ENCODE measurements around the gene ZCCHC14. TPM values are rescaled to one million over a fixed set of nuclear protein-coding genes. Genes with fewer than 3 reads are reported as not detected.

ZCCHC14 gene
- total RNA-seq, 4 donors from 2014 or later = 23.0 to 70.0 (median 27.6) TPM

- H3K27me3 ChIP-seq = no peaks in the 10 kb centered on the region
- TF ChIP-seq, protein P1, sequence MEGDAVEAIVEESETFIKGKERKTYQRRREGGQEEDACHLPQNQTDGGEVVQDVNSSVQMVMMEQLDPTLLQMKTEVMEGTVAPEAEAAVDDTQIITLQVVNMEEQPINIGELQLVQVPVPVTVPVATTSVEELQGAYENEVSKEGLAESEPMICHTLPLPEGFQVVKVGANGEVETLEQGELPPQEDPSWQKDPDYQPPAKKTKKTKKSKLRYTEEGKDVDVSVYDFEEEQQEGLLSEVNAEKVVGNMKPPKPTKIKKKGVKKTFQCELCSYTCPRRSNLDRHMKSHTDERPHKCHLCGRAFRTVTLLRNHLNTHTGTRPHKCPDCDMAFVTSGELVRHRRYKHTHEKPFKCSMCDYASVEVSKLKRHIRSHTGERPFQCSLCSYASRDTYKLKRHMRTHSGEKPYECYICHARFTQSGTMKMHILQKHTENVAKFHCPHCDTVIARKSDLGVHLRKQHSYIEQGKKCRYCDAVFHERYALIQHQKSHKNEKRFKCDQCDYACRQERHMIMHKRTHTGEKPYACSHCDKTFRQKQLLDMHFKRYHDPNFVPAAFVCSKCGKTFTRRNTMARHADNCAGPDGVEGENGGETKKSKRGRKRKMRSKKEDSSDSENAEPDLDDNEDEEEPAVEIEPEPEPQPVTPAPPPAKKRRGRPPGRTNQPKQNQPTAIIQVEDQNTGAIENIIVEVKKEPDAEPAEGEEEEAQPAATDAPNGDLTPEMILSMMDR (IDR thresholded peaks at IDR 0.05) = no peak
- no peak for TF ChIP-seq POLR2A (IDR thresholded peaks at IDR 0.05)
- peak overlapping the region in 1 of 3 donors; percentile 66 for H3K27ac ChIP-seq
- no peak overlapping the region for H3K4me3 ChIP-seq (replicated peaks in 1 of 3)
- intact Hi-C loops (cut with DNase I) = no loop called here
- DNase-seq = no peak
- no peaks in the 10 kb centered on the region for H3K9me3 ChIP-seq
- no peaks in the 10 kb centered on the region for H3K36me3 ChIP-seq
- WGBS, 2 donors = 77 to 80% methylated on average over 9 of the region's 9 CpGs
- H3K4me1 ChIP-seq = peaks cover 0 to 11% of the 10 kb centered on the region in 2 donors
Measured at GRCh38 chr16:87375426-87376135, 117.2 kb downstream of the ZCCHC14 start.

DNA sequence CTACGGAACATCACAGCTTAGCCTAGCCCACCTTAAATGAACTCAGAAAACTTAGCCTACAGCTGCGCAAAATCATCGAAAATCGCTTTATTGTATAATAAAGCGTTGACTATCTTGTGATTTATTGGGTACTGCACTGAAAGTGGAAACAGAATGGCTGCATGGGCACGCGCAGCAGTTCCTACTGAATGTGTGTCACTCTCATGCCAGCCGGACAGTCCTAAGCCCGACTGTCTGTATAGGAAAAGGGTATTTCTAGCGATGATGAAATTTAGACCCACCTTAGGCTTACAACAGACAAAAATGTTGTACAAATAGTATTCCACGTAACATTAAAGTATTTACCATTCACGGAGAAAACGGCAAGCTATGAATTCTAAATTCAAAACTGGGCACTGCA is 118.5 kb downstream of the ZCCHC14 start:
- Histone ChIP-seq H3K27ac (no peak overlapping the region), H3K4me3 (replicated peaks in 1 of 3) (no peak overlapping the region), H3K27me3 (no peaks in the 10 kb centered on the region), H3K36me3 (no peaks in the 10 kb centered on the region), H3K9me3 (no peaks in the 10 kb centered on the region), H3K4me1 (peaks cover 0 to 15% of the 10 kb centered on the region in 2 donors)
- WGBS, 2 donors = 96% methylated on average over 13 of the region's 13 CpGs
- no peak for DNase-seq
- TF ChIP-seq, protein P1 (IDR thresholded peaks at IDR 0.05) = no peak
- no peak for TF ChIP-seq POLR2A (IDR thresholded peaks at IDR 0.05)
- intact Hi-C loops (cut with DNase I) = no loop called here

DNA sequence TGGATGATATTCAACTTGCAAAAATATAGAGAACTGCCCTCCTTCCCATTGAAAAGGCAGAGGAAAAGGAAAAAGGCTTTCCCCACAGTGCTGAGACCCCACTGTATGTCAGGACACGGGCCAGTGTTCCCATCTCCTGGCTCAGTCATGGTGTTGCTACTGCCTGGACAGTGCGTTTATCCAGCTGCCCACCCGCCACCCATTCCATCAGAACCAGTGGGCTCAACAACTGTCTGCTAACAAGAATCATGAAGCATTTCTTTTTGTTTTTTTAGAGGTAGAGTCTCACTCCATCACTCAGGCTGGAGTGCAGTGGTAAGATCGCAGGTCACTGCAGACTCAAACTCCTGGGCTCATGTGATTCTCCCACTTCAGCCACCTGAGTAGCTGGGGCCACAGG is 120.5 kb downstream of the ZCCHC14 start:
- intact Hi-C loops (cut with DNase I) = no loop called here
- no peaks in the 10 kb centered on the region for H3K27me3 ChIP-seq
- no peak for DNase-seq
- H3K4me3 ChIP-seq (replicated peaks in 1 of 3) = no peak overlapping the region
- H3K4me1 ChIP-seq = peaks cover 0 to 14% of the 10 kb centered on the region in 2 donors
- 89 to 91% methylated on average over 4 of the region's 4 CpGs for WGBS, 2 donors
- no peaks in the 10 kb centered on the region for H3K36me3 ChIP-seq
- H3K27ac ChIP-seq = no peak overlapping the region
- no peaks in the 10 kb centered on the region for H3K9me3 ChIP-seq
- TF ChIP-seq, protein P1 (IDR thresholded peaks at IDR 0.05) = no peak

- intact Hi-C loops (cut with DNase I) = no loop called here
- peaks cover 0 to 14% of the 10 kb centered on the region in 2 donors for H3K4me1 ChIP-seq
- no peak for DNase-seq
- TF ChIP-seq, protein P1 (IDR thresholded peaks at IDR 0.05) = no peak
- TF ChIP-seq POLR2A (IDR thresholded peaks at IDR 0.05) = no peak
- peaks cover 0 to 2% of the 10 kb centered on the region in 2 donors for H3K36me3 ChIP-seq
- H3K4me3 ChIP-seq (replicated peaks in 1 of 3) = no peak overlapping the region
- no peaks in the 10 kb centered on the region for H3K9me3 ChIP-seq
- WGBS, 2 donors = 82 to 88% methylated on average over 18 to 19 of the region's 20 CpGs
- no peaks in the 10 kb centered on the region for H3K27me3 ChIP-seq
- no peak overlapping the region for H3K27ac ChIP-seq
Measured at GRCh38 chr16:87371261-87371866, 121.5 kb downstream of the ZCCHC14 start.
